Left lung (tissue), 10 donors: ENCODE data around the gene BLZF1. TPM values are rescaled to one million over a fixed set of nuclear protein-coding genes. Genes with fewer than 3 reads are reported as not detected.

Experiments used
- ATAC-seq: fragments of 200-7000 bp; cut with Tn5 transposase; one replicate; pipeline ENCODE4 v1.9.1; 2020; ENCODE audit warnings: moderate library complexity
- DNase-seq, 4 donors: peaks; one replicate each; pipeline ENCODE4 v3.0.0-alpha.2; 2013 to 2020
- H3K27ac ChIP-seq, 2 donors: fragments of 200-600 bp; sonication (generic) in 1 of 2; one replicate each; pipeline versions ENCODE4 v1.5.0 to v1.8.0; 2020 to 2021
- H3K27me3 ChIP-seq, 2 donors: fragments of 200-600 bp; sonication (generic) in 1 of 2; one replicate each; pipeline versions ENCODE4 v1.5.0 to v1.8.0; 2020 to 2021
- H3K36me3 ChIP-seq, 2 donors: fragments of 200-600 bp; sonication (generic) in 1 of 2; one replicate each; pipeline versions ENCODE4 v1.5.0 to v1.8.0; 2020 to 2021
- H3K4me1 ChIP-seq, 2 donors: fragments of 200-600 bp; one replicate each; pipeline ENCODE4 v1.8.0; 2021
- H3K4me3 ChIP-seq, 2 donors: fragments of 200-600 bp; sonication (generic) in 1 of 2; one replicate each; pipeline versions ENCODE4 v1.5.0 to v1.8.0; 2020 to 2021; ENCODE audit warnings: mild to moderate bottlenecking in 1 of 2
- H3K9me3 ChIP-seq, 2 donors: fragments of 200-600 bp; sonication (generic) in 1 of 2; one replicate each; pipeline versions ENCODE4 v1.5.0 to v1.8.0; 2020 to 2021
- CTCF ChIP-seq, 2 donors: fragments of 200-600 bp; sonication (generic) in 1 of 2; IDR thresholded peaks; one replicate each; pipeline versions ENCODE4 v1.5.0 to v1.8.0; 2021; ENCODE audit warnings: antibody characterized with exemption in 2 of 2
- intact Hi-C, 2 donors: fragments of 100-400 bp; cut with DNase I; formaldehyde crosslinking; loops; one replicate each; pipeline versions ENCODE4 v1.11.2 to v1.14.2; 2022
- polyA plus RNA-seq, 6 donors: library from polyadenylated mRNA; unstranded; fragments of 120-200 nt; gene quantifications; one replicate each; pipeline ENCODE4 v1.2.1, GENCODE V29; 2013; ENCODE audit not compliant: insufficient read length in 6 of 6
- total RNA-seq, 2 donors: library from RNA; stranded (reverse); fragmentation: NEBNext Ultra II Directional; extraction: Animal tissue kit (Norgen Biotek cat#: 25700); gene quantifications; one replicate each; pipeline ENCODE4 v1.2.1, GENCODE V29; 2021
- donor health status: DM: no; HTN: yes; CAD: no.
- donor health status: DM: no; HTN: no; CAD: no.

Gene BLZF1
- total and polyA plus RNA-seq, 8 donors = 25.3 to 29.7 (median 27.2) TPM

GRCh38 chr1:169322138-169322537, 45.9 kb upstream of the BLZF1 start:
- ATAC-seq = no peak

GRCh38 chr1:169325117-169325516, 42.9 kb upstream of the BLZF1 start:
- Histone ChIP-seq H3K4me3 (no peak overlapping the region), H3K36me3 (no peaks in the 10 kb centered on the region), H3K27ac (no peak overlapping the region), H3K27me3 (no peaks in the 10 kb centered on the region), H3K4me1 (no peaks in the 10 kb centered on the region), H3K9me3 (peaks cover 0 to 3% of the 10 kb centered on the region in 2 donors)
- DNase-seq = no peak
- ATAC-seq = no peak
- no peak for TF ChIP-seq CTCF (IDR thresholded peaks at IDR 0.05)
- intact Hi-C loops = no loop called here

More at GRCh38 chr1:169322138-169322537, 45.9 kb upstream of the BLZF1 start:
- Histone ChIP-seq H3K9me3 (no peaks in the 10 kb centered on the region), H3K4me1 (no peaks in the 10 kb centered on the region), H3K27ac (no peak overlapping the region), H3K4me3 (no peak overlapping the region), H3K36me3 (no peaks in the 10 kb centered on the region), H3K27me3 (no peaks in the 10 kb centered on the region)
- TF ChIP-seq CTCF (IDR thresholded peaks at IDR 0.05) = no peak
- no peak for DNase-seq
- intact Hi-C loops = no loop called here

DNA sequence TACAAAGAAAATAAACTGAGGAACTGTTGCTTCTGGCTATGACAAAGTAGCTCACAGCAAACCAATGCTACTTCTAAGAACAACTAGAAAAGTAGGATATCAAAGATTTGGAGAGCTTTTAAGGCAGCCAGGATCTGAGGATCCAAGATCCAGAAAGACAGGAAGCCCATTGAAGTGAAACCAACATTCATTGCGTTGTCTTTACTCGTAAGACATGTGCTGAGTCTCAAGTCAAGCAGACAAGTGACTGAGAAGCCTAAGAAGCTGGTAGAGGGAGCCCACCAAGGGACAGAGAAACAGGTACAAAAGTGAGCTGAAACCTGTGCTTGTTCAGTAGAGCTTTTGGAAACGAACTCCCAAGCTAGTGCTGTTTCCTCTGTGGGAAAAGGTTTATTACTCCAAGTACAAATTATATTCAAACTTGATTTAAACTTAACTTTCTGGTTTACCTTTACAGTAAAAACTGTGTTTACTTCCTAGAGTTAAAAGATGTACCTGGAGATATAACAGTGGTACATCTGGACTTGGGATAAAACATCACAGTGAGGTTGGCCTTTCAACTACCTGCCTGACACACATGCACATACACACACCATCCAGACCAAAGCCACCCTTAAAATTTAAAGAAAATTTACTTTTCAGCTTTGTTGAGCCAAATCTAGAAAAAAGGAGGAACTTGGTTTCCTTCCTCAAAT, 41.6 kb upstream of the BLZF1 start:
- intact Hi-C loops = no loop called here
- Histone ChIP-seq H3K4me1 (no peaks in the 10 kb centered on the region), H3K27ac (no peak overlapping the region), H3K27me3 (no peaks in the 10 kb centered on the region), H3K4me3 (no peak overlapping the region), H3K9me3 (peaks cover 0 to 13% of the 10 kb centered on the region in 2 donors), H3K36me3 (no peaks in the 10 kb centered on the region)
- no peak for TF ChIP-seq CTCF (IDR thresholded peaks at IDR 0.05)
- no peak for DNase-seq
- no peak for ATAC-seq

DNA sequence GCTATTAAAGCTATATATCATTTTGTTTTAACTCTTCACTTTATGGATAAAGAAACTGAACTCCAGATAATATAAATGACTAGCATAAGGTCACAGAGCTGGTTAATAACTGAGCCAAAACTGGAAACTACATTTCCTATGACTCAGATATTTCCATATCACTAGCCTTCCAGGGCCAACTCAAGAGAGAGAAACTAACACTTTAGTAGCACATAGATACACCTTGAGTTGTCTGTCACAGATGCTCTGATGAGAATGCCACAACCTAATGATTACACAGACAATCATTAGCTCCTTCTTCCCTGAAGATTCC, 41.1 kb upstream of the BLZF1 start:
- no peak overlapping the region for H3K27ac ChIP-seq
- H3K27me3 ChIP-seq = no peaks in the 10 kb centered on the region
- ATAC-seq (peak; percentile 18), DNase-seq (no peak)
- TF ChIP-seq CTCF (IDR thresholded peaks at IDR 0.05) = no peak
- H3K4me1 ChIP-seq = no peaks in the 10 kb centered on the region
- intact Hi-C loops = no loop called here
- no peak overlapping the region for H3K4me3 ChIP-seq
- H3K9me3 ChIP-seq = peaks cover 0 to 17% of the 10 kb centered on the region in 2 donors
- no peaks in the 10 kb centered on the region for H3K36me3 ChIP-seq

- Histone ChIP-seq H3K4me1 (no peaks in the 10 kb centered on the region), H3K4me3 (no peak overlapping the region), H3K36me3 (no peaks in the 10 kb centered on the region), H3K27ac (no peak overlapping the region), H3K27me3 (no peaks in the 10 kb centered on the region), H3K9me3 (peaks cover 0 to 17% of the 10 kb centered on the region in 2 donors)
- no peak for DNase-seq
- TF ChIP-seq CTCF (IDR thresholded peaks at IDR 0.05) = no peak
- ATAC-seq = no peak
- intact Hi-C loops = no loop called here
Measured at GRCh38 chr1:169327875-169328274, 40.1 kb upstream of the BLZF1 start.
